ENCODE data around the gene KCNQ1OT1.

Gene KCNQ1OT1

DNA sequence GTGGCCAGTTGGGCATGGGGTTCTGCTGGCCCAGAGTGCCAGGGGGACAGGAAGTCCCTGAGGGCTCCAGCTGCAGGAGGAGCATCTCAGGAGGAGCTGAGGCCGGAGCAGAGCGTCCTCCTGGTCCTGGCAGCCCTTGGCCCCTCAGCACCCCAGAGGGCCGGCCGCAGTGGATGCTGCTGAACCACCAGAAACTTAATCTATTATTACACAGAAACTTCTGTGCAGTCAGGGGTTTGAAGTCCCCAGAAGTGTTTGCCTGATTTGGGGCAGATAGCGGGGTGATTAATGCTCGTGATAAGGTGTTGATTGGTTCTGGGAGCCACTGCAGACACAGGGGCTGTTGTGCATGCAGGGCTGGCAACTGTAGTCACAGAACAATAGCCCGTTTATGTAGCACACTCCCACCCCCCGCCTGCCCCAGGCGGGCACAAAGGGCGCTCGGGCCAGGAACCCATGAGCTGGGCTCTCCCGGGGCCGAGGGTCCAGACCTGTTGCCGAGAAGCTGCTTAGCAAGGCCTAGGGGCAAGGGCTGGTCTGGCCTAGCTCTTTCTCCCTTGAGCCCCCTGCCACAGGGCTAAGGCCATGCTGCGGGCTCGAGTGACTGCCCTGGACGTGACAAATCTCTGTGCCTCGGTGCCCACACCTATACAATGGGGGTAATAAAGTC lies 29.0 kb upstream of the KCNQ1OT1 start:
- H3K4me3 ChIP-seq (ENCODE audit: low read depth, low read length), result no peak overlapping the region
- TF ChIP-seq POLR2A (IDR thresholded peaks at IDR 0.05; ENCODE audit: extremely low read depth, insufficient read length), result no peak
- TF ChIP-seq, protein P1, sequence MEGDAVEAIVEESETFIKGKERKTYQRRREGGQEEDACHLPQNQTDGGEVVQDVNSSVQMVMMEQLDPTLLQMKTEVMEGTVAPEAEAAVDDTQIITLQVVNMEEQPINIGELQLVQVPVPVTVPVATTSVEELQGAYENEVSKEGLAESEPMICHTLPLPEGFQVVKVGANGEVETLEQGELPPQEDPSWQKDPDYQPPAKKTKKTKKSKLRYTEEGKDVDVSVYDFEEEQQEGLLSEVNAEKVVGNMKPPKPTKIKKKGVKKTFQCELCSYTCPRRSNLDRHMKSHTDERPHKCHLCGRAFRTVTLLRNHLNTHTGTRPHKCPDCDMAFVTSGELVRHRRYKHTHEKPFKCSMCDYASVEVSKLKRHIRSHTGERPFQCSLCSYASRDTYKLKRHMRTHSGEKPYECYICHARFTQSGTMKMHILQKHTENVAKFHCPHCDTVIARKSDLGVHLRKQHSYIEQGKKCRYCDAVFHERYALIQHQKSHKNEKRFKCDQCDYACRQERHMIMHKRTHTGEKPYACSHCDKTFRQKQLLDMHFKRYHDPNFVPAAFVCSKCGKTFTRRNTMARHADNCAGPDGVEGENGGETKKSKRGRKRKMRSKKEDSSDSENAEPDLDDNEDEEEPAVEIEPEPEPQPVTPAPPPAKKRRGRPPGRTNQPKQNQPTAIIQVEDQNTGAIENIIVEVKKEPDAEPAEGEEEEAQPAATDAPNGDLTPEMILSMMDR (IDR thresholded peaks at IDR 0.05; ENCODE audit: low read depth, low read length), result no peak
- TF ChIP-seq MYC (IDR thresholded peaks at IDR 0.05; ENCODE audit: low read depth, low read length), result no peak
- TF ChIP-seq, protein P2, sequence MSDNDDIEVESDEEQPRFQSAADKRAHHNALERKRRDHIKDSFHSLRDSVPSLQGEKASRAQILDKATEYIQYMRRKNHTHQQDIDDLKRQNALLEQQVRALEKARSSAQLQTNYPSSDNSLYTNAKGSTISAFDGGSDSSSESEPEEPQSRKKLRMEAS (IDR thresholded peaks at IDR 0.05; ENCODE audit: low read depth, low read length), result no peak
- DNase-seq (ENCODE audit: low read depth), result no peak

DNA sequence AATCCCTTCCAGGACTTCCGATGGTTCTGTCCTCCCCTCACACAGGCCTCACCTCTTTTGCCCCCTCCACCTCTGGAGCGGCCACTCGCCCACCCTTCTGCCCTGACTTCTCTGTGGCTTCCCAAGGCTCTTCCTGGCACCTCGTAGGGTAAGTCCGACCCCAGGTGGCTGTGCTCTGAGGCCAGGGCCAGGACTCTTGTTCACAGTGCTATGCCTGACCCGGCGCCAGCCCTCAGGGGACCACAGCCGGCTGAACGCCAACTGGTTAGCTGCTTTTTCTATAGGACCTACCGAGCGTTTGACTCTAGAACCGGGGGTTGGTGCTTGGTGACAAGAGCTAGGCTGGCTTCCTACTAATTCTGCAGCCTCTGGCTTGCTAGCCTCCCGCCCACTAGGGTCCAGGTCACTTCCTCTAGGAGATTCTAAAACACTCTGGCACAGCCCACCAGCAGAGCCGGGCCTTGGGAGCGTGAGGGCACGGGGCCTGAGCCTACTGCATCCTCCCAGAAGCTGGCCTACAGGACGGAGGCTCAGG lies 28.4 kb upstream of the KCNQ1OT1 start:
- DNase-seq (ENCODE audit: low read depth), result no peak
- H3K4me3 ChIP-seq (ENCODE audit: low read depth, low read length), result no peak overlapping the region
- TF ChIP-seq MYC (IDR thresholded peaks at IDR 0.05; ENCODE audit: low read depth, low read length), result no peak
- TF ChIP-seq, protein P1 (IDR thresholded peaks at IDR 0.05; ENCODE audit: low read depth, low read length), result no peak
- TF ChIP-seq, protein P2 (IDR thresholded peaks at IDR 0.05; ENCODE audit: low read depth, low read length), result no peak
- TF ChIP-seq POLR2A (IDR thresholded peaks at IDR 0.05; ENCODE audit: extremely low read depth, insufficient read length), result no peak

DNA sequence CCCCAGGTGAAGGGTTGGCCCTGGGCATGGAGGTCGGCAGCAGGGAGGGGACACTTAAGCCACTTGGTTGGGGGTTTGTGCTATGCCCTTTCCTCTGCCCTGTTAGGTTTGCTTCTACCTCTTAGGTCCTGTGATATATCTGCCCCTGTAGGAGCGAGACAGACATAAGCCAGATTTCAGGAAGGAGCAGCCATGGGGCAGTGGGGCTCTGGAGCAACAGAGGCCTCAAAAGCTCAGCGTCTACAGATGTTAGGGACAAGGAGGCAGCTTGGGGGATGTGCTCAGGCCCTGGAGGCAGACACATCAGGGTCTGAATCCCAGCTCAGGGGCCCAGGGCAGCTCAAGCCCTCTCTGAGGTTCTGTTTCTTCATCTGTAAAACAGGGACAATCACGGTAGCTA lies 27.2 kb upstream of the KCNQ1OT1 start:
- DNase-seq (ENCODE audit: low read depth), result no peak
- TF ChIP-seq POLR2A (IDR thresholded peaks at IDR 0.05; ENCODE audit: extremely low read depth, insufficient read length), result no peak
- H3K4me3 ChIP-seq (ENCODE audit: low read depth, low read length), result no peak overlapping the region

DNA sequence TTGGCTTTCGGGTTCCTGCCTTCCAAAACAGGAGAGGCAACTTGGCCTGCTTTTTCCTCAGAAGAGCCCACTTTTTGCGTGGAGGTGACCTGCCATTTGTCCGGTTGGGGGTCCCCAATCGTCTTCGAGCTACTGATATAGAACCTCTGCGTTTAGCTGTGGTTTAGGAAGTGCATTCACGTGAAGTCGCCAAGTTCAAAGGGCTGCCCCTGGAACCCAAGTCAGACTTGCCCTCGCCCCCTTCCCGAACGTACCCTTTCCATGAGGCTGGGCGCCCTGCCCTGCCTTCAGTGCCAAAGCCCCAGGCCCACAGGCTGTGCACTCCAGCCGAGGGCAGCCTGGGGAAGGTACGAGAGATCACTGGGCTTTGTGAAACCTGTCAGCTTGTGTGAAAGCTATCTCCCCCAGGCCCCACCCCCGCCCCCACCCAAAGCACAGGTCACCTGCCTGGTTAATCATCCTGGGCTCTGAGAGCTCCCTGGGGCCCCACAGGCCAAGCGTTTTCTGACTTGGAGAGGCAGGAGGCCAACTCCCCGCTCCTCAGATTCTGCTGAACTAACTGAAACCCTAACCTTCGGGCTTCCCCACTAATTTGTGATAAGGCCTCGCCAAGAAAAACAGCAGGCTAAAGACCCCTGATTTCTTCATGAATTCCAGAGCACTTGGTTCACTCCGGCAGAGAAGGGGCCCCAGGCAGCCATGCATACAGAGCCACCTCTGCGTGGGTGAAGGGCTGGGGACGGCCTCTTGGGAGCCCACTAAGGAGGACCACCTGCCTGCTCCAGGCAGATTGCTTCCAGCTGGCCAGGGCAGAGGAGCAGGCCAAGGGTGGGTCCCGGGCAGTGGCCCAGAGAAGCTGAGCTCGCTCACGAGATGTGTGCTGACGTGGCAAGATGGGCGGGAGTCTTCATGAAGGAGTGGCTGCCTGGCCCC lies 25.8 kb upstream of the KCNQ1OT1 start:
- DNase-seq (ENCODE audit: low read depth), result no peak
- H3K4me3 ChIP-seq (ENCODE audit: low read depth, low read length), result no peak overlapping the region
- TF ChIP-seq POLR2A (IDR thresholded peaks at IDR 0.05; ENCODE audit: extremely low read depth, insufficient read length) (no peak), MYC (IDR thresholded peaks at IDR 0.05; ENCODE audit: low read depth, low read length) (no peak)
- TF ChIP-seq, protein P2 (IDR thresholded peaks at IDR 0.05; ENCODE audit: low read depth, low read length), result no peak
- TF ChIP-seq, protein P1 (IDR thresholded peaks at IDR 0.05; ENCODE audit: low read depth, low read length), result no peak

DNA sequence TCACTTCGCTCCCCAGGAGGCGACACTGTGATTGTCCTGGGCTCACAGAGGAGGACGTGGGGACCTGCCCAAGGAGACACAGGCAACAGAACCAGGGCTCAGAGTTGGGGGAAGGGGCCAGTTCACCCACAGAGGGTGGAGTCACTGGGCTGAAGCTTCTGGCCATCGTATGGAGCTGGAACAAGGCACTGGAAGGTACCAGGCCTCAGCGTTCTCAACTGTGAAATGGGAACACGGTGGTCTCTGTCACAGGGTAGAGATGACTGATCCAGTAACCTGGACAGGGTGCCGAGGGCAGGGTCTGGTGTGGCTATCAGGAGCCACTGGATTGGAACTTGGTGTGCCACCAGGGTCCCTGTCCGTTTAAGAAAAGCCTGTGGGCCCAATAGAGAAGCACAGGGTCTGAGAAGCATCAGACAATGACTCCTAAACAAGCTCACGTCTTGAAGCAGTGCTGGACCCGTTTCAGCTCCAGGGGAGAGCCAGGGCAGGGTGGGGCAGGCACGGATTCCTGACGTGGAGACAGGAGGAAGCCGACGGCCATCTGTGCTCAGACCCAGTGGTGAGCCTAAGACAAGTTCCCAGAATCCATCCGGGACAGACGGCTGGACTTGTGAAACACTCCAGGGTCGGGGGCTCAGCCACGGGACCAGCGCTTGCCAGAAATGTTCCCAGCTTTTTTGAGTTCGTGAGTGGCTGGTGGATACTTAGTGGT lies 25.0 kb upstream of the KCNQ1OT1 start:
- no peak for DNase-seq (ENCODE audit: low read depth)
- no peak overlapping the region for H3K4me3 ChIP-seq (ENCODE audit: low read depth, low read length)
- TF ChIP-seq, protein P1 (IDR thresholded peaks at IDR 0.05; ENCODE audit: low read depth, low read length), result no peak
- TF ChIP-seq, protein P2 (IDR thresholded peaks at IDR 0.05; ENCODE audit: low read depth, low read length), result no peak
- TF ChIP-seq POLR2A (IDR thresholded peaks at IDR 0.05; ENCODE audit: extremely low read depth, insufficient read length) (no peak), MYC (IDR thresholded peaks at IDR 0.05; ENCODE audit: low read depth, low read length) (no peak)
